GM19468 (cell line): ENCODE measurements around the gene TMEM198.

ENCODE experiments used
- ATAC-seq: cut with Tn5 transposase; IDR thresholded peaks from one replicate; pipeline ENCODE4 v1.9.1; 2021; ENCODE audit warnings: mild to moderate bottlenecking, moderate library complexity, moderate number of reproducible peaks; ENCODE audit not compliant: unreplicated experiment; ENCODE audit errors: extremely low read depth

Gene TMEM198

DNA sequence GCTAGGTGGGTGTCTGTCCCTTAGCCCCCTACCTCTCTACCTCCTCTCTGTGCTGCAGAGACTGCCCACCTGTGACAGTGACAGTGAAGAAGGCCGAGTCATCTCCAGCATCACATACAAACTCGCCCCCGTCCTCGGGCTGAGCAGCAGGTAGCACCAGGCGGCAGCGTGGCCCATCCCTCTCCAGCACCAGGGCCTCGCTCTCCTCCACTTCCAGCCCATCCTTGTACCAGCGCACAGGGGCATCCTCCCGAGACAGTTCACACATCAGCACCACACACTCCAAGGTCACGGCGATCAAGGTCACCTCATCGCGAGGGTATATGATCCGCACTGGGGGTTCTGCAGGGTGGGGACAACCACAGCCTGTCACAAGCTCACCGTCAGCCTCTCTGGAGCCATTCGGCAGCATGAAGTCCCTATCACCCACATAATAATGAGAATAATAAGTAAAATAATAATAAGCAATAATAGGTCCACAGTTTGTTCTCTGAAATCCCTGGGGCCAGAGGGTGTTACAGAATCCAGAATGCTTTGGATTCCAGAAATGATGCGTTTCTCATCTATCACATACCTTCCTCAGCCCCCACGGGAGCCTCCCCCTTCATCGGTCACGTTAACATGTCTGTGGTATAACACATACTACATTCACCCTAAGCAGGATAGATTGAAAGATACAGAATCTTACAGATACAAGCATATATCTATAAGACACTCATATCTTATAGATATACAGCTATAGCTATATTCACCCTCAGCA, 15.5 kb downstream of the TMEM198 start:
- ATAC-seq: no peak

DNA sequence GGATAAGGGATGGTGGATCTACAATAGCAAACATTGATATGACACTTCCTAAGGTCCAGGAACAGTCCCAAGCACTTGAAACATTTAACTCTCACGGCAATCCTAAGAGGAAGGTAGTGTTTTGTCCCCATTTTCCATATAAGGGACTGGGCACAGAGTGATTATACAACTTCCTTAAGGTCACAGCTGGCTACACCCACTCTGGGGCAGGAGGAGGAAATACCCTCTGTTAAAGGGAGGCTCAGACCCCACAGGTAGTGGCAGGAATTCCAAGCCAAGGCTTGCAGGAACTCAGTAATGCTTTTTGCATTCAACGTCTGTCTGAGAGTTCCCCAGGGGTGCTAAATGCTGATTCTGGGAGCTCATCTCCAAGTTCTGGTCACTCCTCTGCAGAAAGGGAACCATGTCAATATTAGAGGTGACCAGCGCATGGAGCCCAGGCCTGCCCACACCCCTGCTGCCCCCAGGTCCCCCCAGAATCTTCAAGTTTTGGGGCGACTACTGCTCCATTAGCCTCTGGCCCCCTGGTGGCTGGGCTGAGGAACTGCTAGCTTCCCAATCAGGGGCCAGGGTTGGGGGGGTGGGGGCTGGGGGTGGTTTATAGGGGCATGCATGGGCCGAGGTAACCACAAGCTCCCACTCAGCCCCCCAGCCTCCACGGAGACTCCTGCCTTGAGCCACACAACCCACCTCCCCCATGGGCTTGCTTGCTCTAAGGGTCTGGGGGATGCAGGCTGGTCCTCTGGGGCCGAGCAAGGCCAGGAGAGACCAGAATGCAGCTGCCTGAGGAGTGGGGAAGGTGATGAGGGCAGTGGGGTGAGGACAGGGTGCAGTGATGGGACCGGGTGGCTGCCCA, 16.4 kb downstream of the TMEM198 start:
- ATAC-seq: no peak

DNA sequence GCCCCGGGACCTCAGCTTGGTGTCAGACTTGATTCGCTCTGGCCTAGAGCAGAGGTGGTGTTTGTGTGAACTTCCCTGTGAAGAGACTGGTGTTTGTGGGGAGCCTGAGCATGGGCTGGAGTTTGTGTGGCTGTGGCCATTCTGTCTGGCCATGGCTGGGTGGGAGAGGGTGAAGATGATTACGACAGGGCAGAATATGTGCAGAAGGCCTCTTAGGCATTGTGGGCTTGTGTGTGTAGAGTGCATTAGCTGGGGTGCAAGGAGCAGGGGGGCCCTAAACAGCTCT, 17.0 kb downstream of the TMEM198 start:
- ATAC-seq: no peak

DNA sequence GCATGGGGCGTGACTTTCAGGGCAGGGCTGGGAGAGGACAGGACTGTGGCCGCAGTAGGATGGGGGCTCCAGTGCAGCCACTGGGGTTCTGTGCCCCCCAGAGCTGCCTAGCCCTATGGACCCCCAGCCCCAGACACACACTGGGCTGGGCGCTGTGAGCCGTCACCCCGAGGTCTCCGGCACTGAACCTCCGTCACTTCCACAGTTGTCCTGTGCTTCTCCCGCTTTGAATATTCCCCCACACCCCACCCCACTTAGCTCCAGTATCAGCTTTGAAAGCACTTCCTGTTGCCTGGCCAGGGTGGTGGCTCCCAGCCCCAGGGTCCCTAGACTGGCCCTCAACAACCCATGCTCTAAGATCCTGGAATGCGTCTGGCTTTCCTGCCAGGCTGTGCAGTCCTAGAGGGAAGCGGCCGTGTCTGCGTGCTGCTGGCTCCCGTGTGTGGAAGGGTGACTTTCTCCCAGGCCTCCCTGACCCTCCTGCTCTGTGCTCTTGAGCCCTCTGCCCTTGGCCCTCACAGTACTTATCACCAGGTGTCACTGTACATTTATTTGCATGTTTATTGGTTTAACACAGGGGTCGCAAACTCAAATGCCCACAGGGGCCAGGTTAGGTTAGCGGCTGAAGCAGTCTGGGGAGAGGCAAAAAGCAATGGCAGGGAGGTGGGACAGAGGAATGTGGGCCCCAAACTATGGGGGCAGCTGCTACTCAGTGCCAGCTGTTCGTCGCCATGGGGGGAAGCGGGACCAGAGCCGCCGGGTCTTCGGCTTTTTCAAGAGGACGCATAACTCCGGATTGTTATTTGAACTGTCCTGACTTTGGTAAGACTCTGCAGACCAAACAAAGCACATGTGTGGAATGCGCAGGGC, 17.6 kb downstream of the TMEM198 start:
- no peak for ATAC-seq

DNA sequence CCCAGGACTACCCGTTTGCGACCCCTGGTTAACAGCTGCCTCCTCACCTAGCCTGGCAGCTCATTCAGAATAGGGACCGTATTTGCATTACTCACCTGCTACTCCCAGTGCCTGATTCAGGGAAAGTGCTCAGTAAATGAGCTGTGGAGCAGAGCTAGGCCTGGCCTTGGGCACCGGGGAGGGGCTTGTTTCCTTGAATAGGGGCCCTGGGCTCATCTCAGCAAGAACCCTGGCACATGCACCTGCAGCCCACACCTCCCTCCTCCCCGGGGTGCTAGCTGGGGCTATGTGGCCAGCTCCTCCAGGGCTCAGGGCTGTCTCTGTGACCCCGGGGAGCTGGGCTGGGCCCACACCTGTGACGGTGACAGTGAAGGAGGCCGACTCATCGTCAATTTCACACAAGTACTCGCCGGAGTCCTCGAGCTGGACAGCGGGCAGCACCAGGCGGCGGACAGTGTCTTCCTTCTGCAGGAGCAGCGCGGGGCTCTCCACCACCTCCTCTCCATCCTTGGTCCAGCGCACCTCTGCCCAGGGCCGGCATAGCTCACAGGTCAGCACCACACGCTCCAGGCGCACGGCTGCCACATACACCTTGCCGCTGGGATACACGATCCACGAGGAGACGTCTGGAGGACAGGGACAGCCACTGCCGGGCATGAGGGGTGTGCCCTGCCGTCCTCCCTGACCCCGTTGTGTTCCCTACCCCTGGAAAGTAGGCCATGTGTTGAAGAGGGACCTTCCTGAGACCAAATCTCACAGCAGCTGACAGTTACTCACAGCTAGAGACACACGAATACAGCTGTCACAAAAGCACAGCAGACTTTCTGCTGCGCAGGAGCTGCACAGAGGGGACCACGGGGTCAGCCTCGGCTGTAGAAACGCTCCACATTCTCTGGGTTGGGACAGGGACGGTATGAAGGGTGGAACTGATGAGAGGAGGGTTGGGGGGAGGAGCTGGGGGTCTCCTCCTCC, 18.5 kb downstream of the TMEM198 start:
- ATAC-seq: no peak

DNA sequence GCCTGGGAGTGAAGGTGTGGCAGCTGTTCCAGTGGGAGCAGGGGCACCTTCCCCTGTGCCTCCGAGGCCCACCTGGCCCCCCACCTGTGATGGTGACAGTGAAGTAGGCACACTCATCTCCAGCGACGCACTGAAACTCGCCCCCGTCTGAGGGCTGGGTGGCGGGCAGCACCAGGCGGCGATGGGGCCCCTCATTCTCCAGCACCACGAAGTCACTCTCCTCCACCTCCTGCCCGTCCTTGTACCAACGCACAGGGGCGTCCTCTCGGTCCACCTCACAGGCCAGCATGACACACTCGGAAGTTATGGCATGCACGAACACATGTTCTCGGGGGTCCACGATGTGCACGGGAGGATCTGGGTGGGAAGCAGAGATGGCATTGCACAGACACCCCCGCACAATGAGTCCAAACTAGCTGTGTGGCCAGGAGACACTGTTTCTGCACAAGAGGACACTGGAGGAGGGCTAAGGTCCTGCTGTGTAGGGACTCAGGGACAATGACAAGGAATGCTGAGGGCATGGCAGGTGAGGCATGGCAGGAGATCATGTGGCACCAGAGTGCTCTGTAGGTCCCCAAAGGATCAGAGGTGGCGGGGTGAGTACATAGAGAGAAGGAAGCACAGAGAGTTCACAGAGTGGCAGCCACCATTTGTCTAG, 19.6 kb downstream of the TMEM198 start:
- ATAC-seq: no peak

DNA sequence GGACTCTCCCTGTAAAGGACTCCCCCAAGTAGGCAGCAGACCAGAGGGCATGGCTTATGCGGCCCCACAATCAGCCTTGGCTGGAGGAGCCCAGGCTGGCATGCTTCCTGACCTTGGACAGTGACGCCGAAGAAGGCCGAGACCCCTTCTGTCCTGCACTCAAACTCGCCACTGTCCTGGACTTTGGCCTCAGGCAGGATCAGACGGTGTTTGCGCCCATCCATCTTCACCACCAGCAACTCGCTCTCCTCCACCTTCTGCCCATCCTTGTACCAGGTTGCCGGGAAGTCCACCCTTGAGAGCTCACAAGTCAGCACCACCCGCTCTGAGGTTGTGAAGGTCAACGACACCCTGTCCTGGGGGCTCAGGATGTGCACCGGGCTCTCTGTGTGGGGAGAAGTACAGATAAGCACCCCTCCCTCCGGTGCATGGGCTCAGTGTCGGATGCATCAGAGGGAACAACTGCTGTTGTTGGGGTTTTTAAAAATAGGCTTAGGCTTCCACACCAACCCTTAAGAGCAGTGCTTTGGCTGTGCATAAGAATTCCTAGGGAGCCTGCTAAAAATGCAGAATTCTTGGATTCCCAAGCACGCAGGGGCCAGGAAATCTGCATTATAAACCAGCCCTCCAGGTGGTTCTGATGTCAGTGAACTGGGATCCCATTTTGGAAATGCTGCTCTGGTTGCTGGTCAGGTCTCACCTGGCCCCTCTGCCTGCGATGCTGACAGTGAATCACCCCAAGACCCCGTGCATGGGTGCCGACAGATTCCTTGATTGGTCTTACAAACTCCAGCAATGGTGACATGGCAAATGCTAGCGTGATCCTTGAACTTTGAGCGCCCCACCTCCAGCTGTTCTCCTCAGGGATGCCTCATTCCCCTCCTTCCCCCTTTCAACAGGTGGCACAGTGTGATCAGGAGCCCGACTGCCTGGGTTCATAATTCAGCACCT, 21.6 kb downstream of the TMEM198 start:
- ATAC-seq: no peak

DNA sequence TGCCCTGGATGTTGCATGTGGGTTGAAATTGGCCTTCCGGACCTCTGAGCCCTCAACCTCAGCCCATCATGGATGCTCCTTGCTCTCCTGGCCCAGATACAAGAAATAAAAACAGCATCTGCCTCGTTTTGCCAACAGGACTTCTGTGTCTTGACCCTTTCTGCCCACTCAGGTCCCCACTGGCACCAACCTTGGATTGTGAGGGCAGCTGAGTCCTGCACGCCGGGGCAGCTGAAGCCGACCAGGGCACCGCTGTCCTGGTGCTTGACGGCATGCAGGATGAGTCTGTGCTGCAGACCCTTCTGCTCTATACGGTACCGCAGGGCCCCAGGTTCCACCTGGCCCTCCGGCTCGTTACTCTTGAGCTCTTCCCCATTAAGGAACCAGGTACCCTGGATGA, 22.8 kb downstream of the TMEM198 start:
- ATAC-seq: no peak

DNA sequence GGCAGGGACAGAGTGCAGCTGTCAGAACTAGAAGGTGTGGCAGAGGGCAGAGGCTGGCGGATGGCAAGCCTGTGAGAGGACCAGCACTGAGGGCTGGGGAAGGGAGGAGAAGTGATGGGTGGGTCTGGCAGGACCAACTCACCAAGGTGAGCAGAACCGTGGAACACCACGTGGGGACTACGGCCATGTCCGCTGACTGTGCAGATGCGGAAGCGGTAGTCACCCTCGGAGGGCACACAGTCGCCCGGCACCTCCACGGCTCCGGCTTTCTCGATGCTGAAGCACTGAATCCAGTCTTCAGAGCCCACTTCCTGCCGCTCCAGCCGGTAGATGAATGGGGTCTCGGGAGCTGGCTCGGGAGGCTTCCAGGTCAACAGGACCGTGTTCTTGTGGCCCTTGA, 23.3 kb downstream of the TMEM198 start:
- no peak for ATAC-seq

DNA sequence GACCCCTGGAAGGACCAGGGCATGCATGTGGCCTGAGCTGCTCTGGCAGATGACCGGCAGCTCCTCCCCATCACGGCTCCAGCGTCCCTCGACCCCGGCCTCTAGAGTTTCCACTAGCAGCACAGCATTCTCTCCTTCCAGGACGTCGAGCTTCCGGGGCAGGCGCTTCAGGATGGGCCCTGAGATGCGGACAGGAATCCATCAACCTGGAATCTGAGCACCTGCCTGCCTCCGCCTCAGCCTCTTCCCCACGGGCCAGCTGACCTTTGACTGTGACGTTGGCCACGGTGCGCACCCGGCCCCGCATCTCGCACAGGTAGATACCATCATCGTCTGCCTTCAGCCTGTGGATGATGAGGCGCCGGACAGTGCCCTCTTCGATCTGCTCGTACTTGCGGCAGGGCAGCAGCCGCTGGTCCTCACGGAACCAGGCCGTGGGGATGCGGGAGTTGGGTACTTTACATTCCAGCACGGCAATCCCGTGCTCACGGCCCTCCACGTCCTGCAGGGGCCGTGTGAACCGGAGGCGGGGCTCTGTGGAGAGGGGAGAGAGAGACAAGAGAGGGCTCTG, 24.0 kb downstream of the TMEM198 start:
- no peak for ATAC-seq

DNA sequence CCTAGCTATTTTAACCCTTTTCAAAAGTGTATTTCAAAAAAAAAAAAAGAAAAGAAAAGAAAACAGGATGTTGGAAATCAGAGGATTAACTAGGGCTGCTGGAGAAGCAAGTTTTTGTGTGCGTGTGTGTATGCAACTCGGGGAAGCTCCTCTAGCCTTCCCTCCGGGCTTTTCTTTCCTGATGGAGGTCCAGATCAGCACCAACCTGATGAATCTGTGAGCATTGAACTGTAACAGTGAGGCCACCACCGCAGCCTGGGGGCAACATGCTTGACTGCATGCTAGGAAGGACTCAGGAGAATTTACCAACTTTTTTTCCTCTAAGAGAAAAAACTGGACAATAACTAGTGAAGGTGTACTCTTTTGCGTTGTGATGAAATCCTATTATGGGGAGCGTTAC, 25.2 kb downstream of the TMEM198 start:
- no peak for ATAC-seq

DNA sequence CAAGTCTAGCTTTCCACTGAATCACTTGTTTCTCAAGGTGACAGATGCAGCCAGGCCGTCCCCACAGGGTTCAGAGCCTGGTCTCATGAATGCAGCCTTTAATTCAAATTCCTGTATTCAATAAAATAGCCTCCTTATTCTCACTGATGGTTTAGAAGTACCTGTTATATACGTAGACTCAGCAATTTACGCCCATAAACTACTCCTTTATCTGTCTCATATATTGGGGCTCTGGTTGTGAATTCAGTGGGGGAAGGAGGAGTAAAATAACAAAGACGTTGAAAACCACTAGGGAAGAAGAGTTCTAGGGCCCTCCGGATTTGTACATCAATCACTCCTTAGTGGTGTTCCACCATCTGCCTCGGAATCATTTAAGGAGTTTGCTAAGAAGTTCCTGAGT, 25.8 kb downstream of the TMEM198 start:
- ATAC-seq: no peak

DNA sequence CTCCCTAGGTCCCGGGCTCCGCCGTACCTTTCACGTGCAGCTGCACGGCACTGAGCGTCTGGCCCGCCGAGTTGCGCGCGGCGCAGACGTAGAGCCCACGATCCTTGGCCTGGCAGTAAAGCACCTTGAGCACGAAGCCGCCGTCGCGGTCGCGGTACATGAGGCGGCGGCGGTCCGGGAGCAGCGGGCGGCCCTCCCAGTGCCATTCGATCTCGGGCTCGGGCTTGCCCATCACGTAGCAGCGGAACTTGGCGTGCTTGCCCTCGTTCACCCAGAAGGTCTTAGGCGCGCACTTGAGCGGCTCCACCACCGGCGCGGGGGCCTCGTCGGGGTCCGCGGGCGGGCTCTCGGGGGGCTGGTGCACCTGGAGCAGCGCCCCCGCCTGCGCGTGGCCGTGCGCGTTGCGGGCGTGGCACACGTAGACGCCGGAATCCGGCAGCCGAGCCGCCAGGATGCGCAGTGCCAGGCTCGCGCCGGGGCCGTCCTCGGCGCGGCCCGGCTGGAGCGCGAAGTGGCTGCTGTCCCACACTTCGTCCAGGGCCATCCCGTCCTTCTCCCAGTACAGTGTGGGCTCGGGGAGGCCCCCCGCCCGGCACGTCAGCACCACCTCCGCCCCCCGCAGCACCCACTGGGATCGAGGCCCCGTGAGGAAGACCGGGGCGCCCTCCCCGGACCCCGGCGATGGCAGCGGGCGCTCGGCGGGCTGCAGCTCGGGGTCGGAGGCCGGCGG, 26.5 kb downstream of the TMEM198 start:
- no peak for ATAC-seq

DNA sequence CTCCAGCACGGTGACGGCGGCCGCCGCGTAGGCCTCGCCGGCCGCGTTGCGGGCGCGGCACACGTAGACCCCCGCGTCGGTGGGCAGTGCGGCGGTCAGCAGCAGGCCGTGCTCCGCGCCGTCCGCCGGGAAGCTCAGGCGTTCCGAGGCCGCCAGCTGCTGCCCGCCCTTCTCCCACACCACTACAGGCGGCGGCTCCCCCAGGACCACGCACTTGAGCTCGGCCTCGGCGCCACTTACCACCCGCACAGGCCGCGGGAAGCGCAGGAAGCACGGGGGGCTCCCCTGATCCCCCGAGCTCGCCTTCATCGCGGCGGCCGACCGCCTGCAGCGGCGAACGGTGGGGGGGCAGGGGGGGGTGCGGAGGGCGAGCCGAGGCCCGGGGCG, 27.1 kb downstream of the TMEM198 start:
- ATAC-seq: no peak

DNA sequence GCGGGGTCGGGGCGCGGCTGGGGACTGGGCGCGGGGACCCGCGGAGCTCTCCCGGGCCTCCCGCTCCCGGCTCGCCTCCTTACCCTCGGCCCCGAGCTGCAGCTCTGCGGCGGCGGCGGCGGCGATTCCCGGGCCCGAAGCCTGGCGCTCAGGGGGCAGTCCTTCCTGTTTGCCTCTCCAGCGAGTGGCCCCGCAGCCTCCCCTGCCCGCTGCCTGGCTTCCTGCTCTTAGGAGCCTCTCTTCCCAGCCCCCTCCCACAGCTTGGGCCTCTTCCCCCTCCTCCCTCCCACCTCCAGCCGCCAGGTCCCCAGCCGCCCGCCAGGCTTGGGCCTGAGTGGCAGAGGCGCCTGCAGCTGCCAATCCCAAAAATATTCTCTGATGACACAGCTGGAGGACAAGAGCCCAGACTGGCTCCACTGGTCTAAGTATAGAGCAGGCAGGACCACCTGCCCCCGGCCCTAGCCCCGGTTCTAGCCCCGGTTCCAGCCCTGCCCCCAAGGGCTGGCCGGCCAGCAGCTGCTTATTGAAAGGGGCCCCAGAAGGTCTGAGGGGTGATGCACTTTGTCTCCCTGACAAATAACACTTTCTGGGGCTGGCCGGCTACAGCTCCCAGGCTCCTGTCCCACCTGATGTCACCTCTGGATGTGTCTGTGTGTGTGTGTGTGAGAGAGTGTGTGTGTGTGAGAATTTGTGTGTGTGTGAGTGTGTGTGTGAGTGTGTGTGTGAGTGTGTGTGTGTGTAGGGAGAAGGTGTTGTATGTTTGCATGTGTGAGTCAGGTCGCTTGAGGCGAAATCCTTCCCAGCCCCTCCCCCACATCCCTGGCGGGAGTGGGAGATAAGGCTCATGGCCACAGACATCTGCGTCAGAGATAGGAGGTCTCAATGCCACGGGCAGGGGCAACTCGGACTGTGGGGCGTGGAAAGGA, 27.7 kb downstream of the TMEM198 start, which contains the start of gene OBSL1:
TSS of gene OBSL1 (minus strand) at position 229 of the 926 bp plus-strand sequence. CDS start 307 bp downstream, outside the sequence.
- no peak for ATAC-seq
